HG02943 (cell line): ENCODE results near the gene SPRY4.
"Not testable (repeated sequence)": the region's sequence is repeated elsewhere in the genome, so short reads cannot be mapped to it uniquely, and the experiment has no call there.

Source experiments
- ATAC-seq: cut with Tn5 transposase; IDR thresholded peaks from one replicate; pipeline ENCODE4 v1.9.1; 2021; ENCODE audit warnings: mild to moderate bottlenecking, low read depth, moderate library complexity; ENCODE audit not compliant: unreplicated experiment

The SPRY4 gene

DNA sequence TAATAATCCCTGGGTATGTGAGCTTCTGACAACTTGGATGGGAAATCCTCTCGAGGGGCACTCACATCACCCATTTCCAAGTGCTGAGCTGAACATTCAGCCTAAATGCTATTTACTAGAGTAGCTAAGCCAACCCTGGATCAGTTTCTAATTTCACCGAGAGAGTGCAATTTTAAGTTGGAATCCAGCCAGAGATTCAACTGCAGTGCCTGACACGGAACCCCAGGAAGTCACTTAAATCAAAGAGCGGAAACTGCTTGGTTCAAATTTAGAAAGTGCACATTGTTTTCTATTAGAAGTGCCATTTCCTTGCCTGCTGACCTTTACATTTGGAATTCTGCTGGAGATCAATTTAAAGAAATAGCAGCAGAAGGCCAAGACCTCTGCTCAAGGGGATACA is 8.8 kb downstream of the SPRY4 start:
- ATAC-seq = no peak

DNA sequence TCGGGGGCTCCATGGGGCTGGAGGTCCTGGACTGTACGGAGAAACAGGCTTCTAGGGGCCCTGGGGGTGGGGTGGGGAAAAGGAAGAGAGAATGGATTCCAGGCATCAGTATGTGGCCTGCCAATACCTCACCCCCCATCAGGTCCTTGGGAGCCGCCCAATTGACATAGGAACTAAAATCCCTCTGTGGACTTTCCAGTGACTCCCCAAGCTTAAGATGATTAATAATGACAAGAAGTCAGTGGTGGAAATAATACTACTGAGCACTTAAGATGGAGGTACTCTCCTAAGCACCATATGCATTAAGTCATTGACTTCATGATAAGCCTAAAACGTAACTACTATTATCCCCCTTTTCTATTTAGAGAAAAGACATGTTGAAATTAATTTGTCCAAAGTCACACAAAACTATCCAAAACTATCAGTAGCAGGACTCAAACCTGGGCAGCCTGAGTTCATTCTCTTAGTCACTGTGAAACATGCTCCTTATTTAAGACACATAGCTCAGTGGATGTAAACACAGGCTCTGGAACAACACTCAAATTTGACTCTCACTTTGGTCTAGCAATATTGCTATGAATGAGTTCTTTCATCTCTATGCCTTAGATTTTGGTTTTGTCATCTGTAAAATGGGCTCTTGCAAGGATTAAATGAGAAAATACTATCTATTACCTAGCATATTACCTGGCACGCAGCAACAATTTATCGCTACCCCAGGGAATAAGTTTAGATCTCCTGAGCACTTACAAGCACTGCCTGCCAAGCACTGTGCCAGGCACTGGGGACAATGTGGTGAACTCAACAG is 9.5 kb downstream of the SPRY4 start:
- ATAC-seq = no peak

DNA sequence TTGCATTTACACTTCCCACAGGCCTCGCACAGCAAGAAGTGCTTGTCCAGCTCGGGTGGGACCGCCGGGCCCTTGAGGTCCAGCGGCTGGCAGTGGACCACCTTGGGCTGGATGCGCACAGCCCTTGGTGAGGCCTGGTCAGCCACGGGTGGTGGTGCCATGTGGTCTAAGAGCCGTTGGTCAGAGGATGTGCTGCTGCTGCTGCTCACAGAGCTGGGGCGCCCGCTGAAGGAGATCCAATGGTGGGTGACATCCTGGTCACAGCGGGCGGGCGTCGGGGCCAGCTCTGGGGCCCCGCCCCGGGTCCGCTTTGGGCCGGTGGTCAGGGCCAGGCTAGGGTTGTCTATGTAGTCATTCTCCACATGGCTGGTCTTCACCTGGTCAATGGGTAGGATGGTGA is 10.2 kb downstream of the SPRY4 start:
- ATAC-seq = no peak

DNA sequence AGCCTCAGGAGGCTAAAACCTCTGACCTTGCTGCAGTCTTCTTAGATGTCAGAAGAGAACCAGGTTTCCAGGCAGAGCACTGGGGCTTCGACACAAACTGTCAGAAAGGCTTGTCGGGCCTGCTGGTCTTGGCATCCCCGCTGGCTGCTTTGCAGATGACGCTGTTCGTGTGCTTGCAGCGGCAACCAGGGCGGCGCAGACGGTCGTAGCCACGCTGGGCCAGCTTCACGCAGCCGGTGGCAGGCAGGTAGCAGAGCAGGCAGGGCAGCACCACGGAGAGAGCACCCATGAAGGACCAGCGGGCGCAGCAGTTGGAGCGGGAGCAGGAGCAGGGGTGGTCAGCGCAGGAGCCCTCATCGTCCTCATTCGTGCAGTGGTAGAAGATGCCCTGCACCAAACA is 10.7 kb downstream of the SPRY4 start:
- no peak for ATAC-seq

DNA sequence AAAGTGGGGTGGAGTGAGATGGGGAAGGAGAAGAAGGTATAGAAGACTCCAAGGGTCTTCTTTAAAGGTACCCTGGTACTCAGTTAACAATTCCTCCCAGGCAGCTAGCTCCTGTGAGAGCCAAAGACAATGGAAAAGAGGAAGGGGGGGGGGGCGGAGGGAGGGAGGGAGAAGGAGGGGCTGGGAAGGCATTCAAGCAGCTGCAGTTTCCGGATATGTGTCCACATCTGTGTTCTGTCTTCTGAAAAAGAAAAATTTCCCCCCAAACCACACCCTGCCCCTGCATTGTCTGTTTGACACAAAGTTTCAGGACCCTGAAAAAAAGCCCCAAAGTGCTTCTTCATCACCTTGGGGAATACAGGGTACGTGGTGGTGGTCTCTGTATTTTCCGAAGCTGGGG is 11.1 kb downstream of the SPRY4 start:
- ATAC-seq = no peak

DNA sequence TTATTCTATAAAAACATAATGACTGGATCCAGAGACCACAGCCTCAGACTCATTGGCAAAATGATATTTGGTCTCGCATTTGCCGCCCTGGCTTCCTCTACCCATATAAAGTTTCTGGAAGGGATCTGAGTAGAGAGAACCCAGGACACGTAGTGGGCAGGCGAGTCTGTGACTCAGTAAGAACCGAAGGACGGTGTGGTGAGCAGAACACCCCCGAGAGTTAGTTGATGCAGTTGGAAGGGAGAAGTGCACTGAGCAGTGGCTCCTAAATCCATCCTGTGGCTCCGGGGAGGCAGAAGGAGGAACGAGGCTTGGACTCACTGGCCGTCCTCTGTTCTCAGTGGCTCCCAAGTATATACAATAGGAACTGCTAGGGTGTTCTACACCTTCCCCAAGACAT is 11.5 kb downstream of the SPRY4 start:
- ATAC-seq = no peak

DNA sequence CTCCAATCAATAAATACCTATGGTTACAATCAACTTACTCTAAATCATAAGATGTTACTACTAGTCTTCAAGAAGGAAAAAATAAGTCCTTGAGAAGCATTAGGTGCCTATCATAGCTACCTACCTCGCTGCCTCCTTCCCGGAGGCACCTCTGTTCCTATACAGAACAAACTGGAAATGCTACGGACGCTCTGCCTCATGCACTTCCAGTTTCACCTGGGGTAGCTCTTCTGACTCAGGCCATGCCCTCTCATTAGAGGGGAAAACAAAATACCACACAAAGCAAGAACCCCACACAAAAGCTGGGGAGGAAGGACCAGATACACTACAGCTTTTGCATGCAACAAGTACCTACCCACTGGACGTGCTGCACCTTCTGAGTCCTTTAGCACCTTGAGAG is 12.4 kb downstream of the SPRY4 start:
- no peak for ATAC-seq

DNA sequence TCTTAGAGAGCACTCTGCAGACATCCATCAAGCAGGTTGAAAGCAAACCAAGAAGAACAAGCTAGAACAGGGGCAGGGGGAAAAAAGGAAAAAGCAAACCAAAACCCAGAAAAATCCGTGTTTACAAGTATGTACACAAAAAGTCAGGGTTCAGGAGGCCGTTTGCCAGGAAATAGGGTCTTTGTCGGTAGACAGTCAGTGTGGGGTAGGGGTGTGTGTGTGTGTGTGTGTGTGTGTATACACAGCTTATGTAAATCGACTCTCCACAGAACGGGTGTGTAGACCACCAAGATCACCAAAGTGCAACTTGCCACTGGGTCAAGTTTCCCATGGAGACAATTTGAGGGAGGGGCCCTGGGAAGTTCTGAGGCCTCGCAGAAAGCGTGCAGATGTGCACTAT is 13.1 kb downstream of the SPRY4 start:
- no peak for ATAC-seq

DNA sequence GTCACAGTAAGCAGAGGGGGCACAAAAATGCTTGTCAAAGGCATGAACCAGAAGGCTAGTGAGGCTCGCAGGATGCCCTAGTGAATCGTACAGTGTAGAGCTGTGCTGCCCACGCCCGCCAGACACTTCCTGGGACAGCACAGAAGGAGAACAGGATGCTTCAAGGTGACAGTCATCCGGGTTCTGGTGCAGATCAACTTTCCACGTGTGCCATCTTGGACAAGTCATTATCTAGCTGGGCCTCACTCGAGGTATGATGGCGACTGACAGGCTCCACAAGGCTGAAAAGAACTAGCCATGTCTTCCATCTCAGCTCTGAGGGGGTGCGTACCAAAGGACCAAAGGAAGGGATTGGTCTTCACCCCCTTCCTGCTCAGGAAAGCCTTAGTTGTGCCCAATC is 14.0 kb downstream of the SPRY4 start:
- no peak for ATAC-seq

DNA sequence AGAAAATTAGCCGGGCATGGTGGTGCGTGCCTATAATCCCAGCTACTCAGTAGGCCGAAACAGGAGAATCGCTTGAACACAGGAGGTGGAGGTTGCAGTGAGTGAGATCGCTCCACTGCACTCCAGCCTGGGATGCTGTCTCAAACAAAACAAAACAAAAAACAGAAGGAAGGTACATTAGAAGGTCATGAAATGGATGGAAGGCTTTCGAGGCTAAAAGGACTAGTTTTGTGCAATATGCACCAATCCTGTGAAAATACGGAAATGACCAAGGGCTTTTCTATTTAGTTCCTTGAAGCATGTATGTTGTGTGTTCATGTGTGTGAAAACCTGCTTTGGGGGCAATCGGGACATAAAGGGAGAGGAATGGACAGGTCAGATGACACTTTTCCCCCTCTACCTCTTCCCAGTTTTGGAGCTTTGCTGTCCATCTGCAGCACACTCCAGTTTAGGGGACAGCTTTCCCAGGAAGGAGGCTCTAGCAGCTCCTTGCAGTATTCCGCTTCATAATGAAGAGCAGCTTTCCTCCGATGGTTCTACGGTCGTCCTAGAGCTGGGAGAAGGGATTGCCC is 15.0 kb downstream of the SPRY4 start:
- no peak for ATAC-seq

DNA sequence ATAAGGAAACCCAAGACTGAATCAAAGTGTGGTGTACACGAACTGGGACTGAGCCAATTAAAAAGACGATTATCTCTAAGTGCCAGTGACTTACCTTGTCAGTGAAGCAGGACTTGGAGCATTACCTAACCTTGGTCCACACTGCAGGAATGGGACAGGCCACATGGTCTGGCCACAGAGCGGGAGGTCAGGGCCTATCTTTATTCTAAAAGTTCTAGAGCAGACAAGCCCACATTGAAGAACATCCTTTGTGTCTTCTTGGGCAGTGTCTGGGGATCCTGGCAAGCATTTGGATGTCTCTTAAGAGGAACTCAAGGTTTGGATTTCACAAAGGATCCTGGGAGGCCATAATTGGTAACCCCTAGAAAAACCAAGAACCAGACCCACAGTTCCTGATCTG is 16.5 kb downstream of the SPRY4 start:
- no peak for ATAC-seq

DNA sequence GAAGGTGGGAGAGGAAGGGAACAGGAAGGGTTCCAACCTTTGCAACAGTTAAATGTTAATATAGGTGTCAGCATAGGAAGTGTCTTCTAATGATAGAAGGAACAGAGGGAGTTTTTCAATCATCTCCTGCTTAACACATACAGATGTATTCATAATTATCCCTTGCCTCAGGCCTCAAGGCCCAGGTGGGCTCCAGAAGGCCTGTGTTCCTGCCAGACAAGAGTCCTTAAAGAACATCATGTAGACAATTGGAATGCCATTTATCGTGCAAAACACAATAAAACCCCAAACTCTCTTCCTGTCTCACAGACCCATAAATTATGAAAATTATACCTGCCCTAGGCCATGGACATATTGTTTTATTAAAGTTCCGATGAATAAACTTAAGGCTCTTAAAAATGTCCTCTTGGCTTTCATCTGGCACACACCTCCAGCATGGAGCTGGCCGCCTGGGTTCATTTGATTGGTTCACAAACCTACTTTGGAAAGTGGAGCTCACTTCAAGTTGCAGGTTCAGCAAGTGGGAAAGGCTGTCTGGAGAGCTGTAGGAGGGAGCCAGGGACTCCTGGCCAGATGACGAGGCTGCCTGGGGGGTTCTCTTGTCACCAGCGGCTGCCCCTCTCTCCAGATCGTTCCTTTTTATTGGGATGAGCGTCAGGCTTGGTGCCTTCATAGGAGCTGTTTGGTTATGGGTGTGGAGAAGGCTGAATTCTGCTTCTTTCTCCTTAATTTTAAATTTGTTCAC is 17.5 kb downstream of the SPRY4 start:
- ATAC-seq = no peak

DNA sequence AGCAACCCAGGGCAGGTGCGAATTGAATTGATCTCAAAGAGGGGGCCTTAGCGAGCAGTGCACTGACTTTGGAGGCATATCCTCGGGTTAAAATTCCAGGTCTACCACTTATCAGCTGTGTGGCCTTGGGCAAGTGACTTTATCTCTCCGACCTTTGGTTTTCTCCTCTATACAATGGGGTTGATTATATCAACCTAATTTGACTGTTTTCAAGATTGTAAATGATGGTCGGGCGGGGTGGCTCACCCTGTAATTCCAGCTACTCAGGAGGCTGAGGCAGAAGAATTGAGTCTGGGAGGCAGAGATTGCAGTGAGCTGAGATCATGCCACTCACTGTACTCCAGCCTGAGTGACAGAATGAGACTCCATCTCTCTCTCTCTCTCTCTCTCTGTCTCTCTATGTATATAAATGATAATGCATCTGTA is 18.7 kb downstream of the SPRY4 start:
- ATAC-seq = no peak

DNA sequence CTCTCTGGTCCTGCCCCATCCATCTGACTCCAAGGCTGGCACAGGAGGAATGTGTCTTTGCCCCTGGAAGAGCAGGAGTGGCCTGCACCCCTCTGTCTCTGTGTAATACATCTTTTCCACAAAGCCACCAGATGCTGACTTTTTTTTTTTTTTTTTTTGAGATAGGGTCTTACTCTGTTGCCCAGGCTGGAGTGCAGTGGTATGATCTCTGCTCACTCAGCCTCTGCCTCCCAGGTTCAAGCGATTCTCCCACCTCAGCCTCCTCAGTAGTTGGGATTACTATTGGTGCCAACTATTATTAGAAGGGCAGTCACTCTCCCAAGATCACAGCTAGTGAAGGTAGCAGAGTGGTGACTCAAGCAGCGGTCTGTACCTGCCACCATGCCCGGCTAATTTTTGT is 19.6 kb downstream of the SPRY4 start:
- ATAC-seq = no peak

DNA sequence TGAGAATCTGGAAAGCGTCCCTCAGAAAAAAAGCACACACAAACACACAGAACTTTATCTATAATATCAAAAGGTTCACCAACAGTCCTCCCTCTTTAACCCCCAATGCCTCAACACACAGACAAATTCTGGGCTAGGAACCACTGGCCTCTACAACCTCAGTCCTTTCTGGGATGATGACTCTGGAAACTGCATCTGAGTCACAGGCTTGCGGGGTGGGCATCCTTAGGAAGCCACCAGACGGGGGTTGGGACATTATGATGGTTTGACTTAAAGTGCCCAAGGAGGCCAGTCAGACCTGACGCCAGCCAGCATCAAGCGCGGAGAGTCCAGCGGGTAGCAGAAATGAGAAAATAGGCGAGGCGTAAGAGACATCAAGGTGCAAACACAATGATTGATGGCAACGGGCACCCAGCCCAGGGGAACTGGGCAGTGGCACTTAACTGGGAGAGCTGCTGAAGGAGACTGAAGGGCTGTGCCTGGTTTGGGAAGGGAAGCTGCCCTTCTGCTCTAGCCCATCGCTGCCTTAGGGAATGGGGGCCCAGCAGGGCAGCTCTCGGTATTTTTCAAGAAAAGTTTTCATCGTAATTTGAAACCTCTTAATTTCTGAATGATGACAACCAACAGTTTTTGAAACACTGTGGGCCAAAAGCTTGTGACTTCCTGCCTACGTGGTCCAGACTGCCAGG is 20.7 kb downstream of the SPRY4 start:
- ATAC-seq = no peak

DNA sequence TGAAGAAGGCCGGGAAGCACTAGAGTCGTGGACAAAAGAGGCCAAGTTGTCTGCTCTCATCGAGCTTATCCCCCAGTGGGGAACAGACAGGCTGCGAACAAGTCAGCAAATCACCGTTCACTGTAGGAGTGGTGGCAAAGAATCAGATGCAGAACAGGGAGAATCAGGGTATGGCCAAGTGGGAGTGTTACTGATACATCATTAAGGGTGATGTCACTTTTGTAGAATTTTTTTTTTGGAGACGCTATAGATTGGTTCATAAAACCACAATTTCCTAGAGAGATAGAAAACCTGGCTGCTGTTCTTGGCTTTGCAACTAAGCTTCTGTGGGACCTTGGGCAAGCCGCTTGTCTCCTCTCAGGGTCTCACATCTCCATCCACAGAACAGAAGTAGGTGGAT is 21.3 kb downstream of the SPRY4 start:
- ATAC-seq = no peak

DNA sequence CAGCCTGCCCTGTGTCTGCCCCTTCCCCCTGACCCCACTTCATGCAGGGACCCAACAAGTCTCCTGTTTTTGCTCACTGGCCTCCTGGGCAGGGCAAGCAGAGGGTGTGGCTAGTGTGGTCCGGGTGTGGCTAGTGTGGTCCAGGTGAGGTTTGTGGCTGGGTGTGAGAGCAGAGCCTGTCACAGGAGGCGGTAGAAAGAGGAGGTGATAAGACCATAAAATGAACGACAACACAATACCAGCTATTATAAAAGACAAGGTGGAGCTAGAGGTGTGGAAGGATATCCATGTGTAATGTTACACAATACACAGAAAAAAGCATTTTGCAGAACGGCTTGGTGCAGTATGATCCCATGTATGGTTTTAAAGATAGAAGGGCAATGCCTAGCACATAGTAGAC is 23.3 kb downstream of the SPRY4 start:
- ATAC-seq = no peak

DNA sequence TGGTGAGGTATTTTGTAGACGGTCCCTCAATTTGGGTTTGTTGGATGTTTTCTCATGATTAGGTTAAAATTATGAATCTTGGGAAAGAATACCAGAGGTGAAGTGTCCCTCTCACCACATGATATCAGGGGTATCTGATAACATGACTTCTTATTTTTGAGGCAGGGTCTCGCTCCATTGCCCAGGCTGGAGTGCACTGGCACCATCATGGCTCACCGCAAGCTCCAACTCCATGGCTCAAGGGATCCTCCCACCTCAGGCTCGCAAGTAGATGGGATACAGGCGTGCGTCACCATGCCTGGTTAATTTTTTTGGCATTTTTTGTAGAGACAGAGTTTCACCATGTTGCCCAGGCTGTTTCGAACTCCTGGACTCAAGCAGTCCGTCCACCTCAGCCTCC is 24.1 kb downstream of the SPRY4 start:
- ATAC-seq = no peak

DNA sequence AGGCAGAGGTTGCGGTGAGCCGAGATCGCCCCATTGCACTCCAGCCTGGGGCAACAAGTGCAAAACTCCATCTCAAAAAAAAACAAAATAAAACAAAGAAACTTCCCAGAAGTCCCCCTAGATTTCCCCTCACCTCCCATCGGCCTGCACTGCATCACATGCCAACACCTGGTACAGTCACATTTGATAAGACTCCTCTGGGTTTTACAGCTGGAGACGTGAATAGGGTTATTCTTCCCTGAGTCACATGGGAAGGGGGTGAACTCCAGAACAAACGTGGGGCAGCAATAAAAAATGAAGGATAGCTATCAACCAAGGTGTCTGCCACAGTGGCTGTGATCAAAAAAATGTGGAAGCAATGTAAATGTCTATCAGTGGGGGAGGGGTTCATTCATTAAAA is 26.0 kb downstream of the SPRY4 start:
- ATAC-seq = no peak

DNA sequence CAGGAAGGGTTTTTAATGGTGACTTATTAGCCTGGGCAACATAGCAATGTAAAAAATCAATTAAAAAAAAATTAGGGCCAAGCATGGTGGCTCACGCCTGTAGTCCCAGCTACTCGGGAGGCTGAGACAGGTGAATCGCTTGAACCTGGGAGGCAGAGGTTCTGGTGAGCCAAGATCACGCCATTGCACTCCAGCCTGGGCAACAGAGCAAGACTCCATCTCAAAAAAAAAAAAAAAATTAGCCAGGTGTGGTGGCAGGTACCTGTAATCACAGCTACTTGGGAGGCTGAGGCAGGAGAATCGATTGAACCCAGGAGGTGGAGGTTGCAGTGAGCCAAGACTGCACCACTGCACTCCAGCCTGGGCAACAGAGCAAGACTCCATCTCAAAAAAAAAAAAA is 27.0 kb downstream of the SPRY4 start:
- ATAC-seq = not testable (repeated sequence)

DNA sequence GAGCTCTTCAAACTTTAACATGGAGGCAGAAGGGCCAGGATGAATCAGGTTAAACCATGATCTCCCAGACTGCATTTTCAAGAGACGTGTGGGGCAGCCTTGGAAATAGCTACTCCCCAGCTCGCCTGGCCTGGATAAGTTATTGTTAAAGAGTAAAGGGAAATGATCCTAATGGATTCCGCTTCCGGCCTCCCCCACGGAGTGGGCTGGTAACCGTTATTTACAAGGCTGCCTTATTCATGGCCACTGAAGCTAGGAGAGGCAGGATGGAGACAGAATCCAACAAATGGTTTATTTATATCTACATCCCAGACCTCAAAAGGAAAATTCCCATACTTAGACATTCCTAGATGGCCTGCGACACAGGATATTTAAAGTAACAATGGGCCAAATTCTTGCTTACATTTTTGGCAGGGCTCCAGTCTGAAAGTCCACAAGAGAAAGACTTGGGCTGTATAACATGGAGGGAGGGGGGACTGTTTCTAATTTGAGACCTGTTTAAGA is 27.9 kb downstream of the SPRY4 start:
- ATAC-seq = no peak
